IPS-18a (cell line): ENCODE results near the gene CST11.

Experiments used
- H3K27ac ChIP-seq: one replicate; pipeline ENCODE4 v1.5.1; 2013; ENCODE audit warnings: low read length
- H3K27me3 ChIP-seq: one replicate; pipeline ENCODE4 v1.6.1; 2013; ENCODE audit warnings: mild to moderate bottlenecking, low read length; ENCODE audit not compliant: control insufficient read depth, insufficient read depth
- H3K36me3 ChIP-seq: one replicate; pipeline ENCODE4 v1.6.1; 2013; ENCODE audit warnings: low read depth, low read length; ENCODE audit not compliant: control insufficient read depth
- H3K4me1 ChIP-seq: one replicate; pipeline ENCODE4 v1.6.1; 2013; ENCODE audit warnings: low read depth, low read length; ENCODE audit not compliant: control insufficient read depth
- H3K4me3 ChIP-seq: one replicate; pipeline ENCODE4 v1.5.1; 2013; ENCODE audit warnings: low read length
- H3K9ac ChIP-seq: one replicate; pipeline ENCODE4 v1.6.1; 2013; ENCODE audit warnings: mild to moderate bottlenecking, low read length, moderate library complexity
- H3K9me3 ChIP-seq: one replicate; pipeline ENCODE4 v1.6.1; 2013; ENCODE audit warnings: low read depth, low read length; ENCODE audit not compliant: control insufficient read depth

CST11 gene

GRCh38 chr20:23453549-23454543, 1.2 kb upstream of the CST11 start:
- Histone ChIP-seq H3K27me3 (no peaks in the 10 kb centered on the region), H3K4me3 (no peak overlapping the region), H3K9me3 (no peaks in the 10 kb centered on the region), H3K27ac (no peak overlapping the region), H3K36me3 (no peaks in the 10 kb centered on the region), H3K9ac (no peak overlapping the region), H3K4me1 (no peaks in the 10 kb centered on the region)

GRCh38 chr20:23451956-23452487, 654 bp downstream of the CST11 start:
- Histone ChIP-seq H3K9ac (no peak overlapping the region), H3K9me3 (no peaks in the 10 kb centered on the region), H3K4me3 (no peak overlapping the region), H3K4me1 (no peaks in the 10 kb centered on the region), H3K27me3 (no peaks in the 10 kb centered on the region), H3K36me3 (no peaks in the 10 kb centered on the region), H3K27ac (no peak overlapping the region)

- Histone ChIP-seq H3K27ac (no peak overlapping the region), H3K4me3 (no peak overlapping the region), H3K27me3 (no peaks in the 10 kb centered on the region), H3K4me1 (no peaks in the 10 kb centered on the region), H3K9me3 (no peaks in the 10 kb centered on the region), H3K9ac (no peak overlapping the region), H3K36me3 (no peaks in the 10 kb centered on the region)
Observed at GRCh38 chr20:23450877-23451276, 1.8 kb downstream of the CST11 start.

GRCh38 chr20:23449421-23449820, 3.3 kb downstream of the CST11 start:
- no peaks in the 10 kb centered on the region for H3K36me3 ChIP-seq
- H3K4me1 ChIP-seq, result no peaks in the 10 kb centered on the region
- no peak overlapping the region for H3K27ac ChIP-seq
- H3K9me3 ChIP-seq, result no peaks in the 10 kb centered on the region
- no peaks in the 10 kb centered on the region for H3K27me3 ChIP-seq
- no peak overlapping the region for H3K4me3 ChIP-seq
- no peak overlapping the region for H3K9ac ChIP-seq

- no peaks in the 10 kb centered on the region for H3K9me3 ChIP-seq
- H3K9ac ChIP-seq, result no peak overlapping the region
- H3K27me3 ChIP-seq, result no peaks in the 10 kb centered on the region
- H3K27ac ChIP-seq, result no peak overlapping the region
- no peaks in the 10 kb centered on the region for H3K4me1 ChIP-seq
- H3K4me3 ChIP-seq, result no peak overlapping the region
- H3K36me3 ChIP-seq, result no peaks in the 10 kb centered on the region
Observed at GRCh38 chr20:23448167-23448566, 4.5 kb downstream of the CST11 start.

- no peaks in the 10 kb centered on the region for H3K27me3 ChIP-seq
- no peak overlapping the region for H3K9ac ChIP-seq
- H3K9me3 ChIP-seq, result no peaks in the 10 kb centered on the region
- no peaks in the 10 kb centered on the region for H3K36me3 ChIP-seq
- no peak overlapping the region for H3K27ac ChIP-seq
- H3K4me1 ChIP-seq, result no peaks in the 10 kb centered on the region
- no peak overlapping the region for H3K4me3 ChIP-seq
Observed at GRCh38 chr20:23446505-23446904, 6.2 kb downstream of the CST11 start.

GRCh38 chr20:23445596-23446217, 7.0 kb downstream of the CST11 start:
- H3K4me3 ChIP-seq, result no peak overlapping the region
- H3K27me3 ChIP-seq, result no peaks in the 10 kb centered on the region
- H3K36me3 ChIP-seq, result no peaks in the 10 kb centered on the region
- H3K9ac ChIP-seq, result no peak overlapping the region
- no peaks in the 10 kb centered on the region for H3K4me1 ChIP-seq
- H3K9me3 ChIP-seq, result no peaks in the 10 kb centered on the region
- no peak overlapping the region for H3K27ac ChIP-seq

GRCh38 chr20:23444859-23445258, 7.8 kb downstream of the CST11 start:
- Histone ChIP-seq H3K4me1 (no peaks in the 10 kb centered on the region), H3K27me3 (no peaks in the 10 kb centered on the region), H3K9me3 (no peaks in the 10 kb centered on the region), H3K36me3 (no peaks in the 10 kb centered on the region), H3K27ac (no peak overlapping the region), H3K4me3 (no peak overlapping the region), H3K9ac (no peak overlapping the region)

GRCh38 chr20:23442436-23442835, 10.2 kb downstream of the CST11 start:
- Histone ChIP-seq H3K9me3 (no peaks in the 10 kb centered on the region), H3K27ac (no peak overlapping the region), H3K4me3 (no peak overlapping the region), H3K9ac (no peak overlapping the region), H3K4me1 (no peaks in the 10 kb centered on the region), H3K36me3 (no peaks in the 10 kb centered on the region), H3K27me3 (no peaks in the 10 kb centered on the region)

- H3K27ac ChIP-seq, result no peak overlapping the region
- no peak overlapping the region for H3K9ac ChIP-seq
- no peaks in the 10 kb centered on the region for H3K27me3 ChIP-seq
- no peaks in the 10 kb centered on the region for H3K36me3 ChIP-seq
- no peak overlapping the region for H3K4me3 ChIP-seq
- H3K4me1 ChIP-seq, result no peaks in the 10 kb centered on the region
- no peaks in the 10 kb centered on the region for H3K9me3 ChIP-seq
Observed at GRCh38 chr20:23441850-23442313, 10.8 kb downstream of the CST11 start.

GRCh38 chr20:23440004-23440403, 12.7 kb downstream of the CST11 start:
- Histone ChIP-seq H3K4me1 (no peaks in the 10 kb centered on the region), H3K27me3 (no peaks in the 10 kb centered on the region), H3K4me3 (no peak overlapping the region), H3K27ac (no peak overlapping the region), H3K9me3 (no peaks in the 10 kb centered on the region), H3K36me3 (no peaks in the 10 kb centered on the region), H3K9ac (no peak overlapping the region)
